GM12878 (cell line): ENCODE measurements around the gene OTOA.
"Not testable (repeated sequence)": the region's sequence is repeated elsewhere in the genome, so short reads cannot be mapped to it uniquely, and the experiment has no call there.

Experiments
- CBX5 ChIP-seq: sonication (generic); IDR thresholded peaks from 2 replicates; pipeline ENCODE4 v1.6.1; 2016; ENCODE audit warnings: low read depth, moderate library complexity, mild to moderate bottlenecking, inconsistent platforms
- CHD2 ChIP-seq: IDR thresholded peaks from 2 replicates; pipeline ENCODE4 v1.6.1; 2011; ENCODE audit warnings: low read depth, low read length, improper control_type of control experiment, borderline replicate concordance
- KLF5 ChIP-seq: fragments of 450-650 bp; IDR thresholded peaks from 2 replicates; pipeline ENCODE4 v1.6.1; 2014; ENCODE audit warnings: mild to moderate bottlenecking; ENCODE audit not compliant: partially characterized antibody
- PAX5 ChIP-seq: IDR thresholded peaks from 2 replicates; pipeline ENCODE4 v1.6.1; 2011; ENCODE audit warnings: low read depth, low read length, borderline replicate concordance
- SMC3 ChIP-seq: IDR thresholded peaks from 2 replicates; pipeline ENCODE4 v1.6.1; 2011; ENCODE audit warnings: low read length, improper control_type of control experiment, borderline replicate concordance
- TCF7 ChIP-seq: IDR thresholded peaks from 2 replicates; pipeline ENCODE4 v1.6.1; 2014; ENCODE audit warnings: antibody characterized with exemption, borderline replicate concordance
- ZNF24 ChIP-seq: fragments of 450-650 bp; IDR thresholded peaks from 2 replicates; pipeline ENCODE4 v1.6.1; 2017; ENCODE audit warnings: antibody characterized with exemption, mild to moderate bottlenecking
- ZZZ3 ChIP-seq: IDR thresholded peaks from 2 replicates; pipeline ENCODE4 v1.6.1; 2011; ENCODE audit warnings: low read depth; ENCODE audit not compliant: control insufficient read depth, insufficient read length

DNA sequence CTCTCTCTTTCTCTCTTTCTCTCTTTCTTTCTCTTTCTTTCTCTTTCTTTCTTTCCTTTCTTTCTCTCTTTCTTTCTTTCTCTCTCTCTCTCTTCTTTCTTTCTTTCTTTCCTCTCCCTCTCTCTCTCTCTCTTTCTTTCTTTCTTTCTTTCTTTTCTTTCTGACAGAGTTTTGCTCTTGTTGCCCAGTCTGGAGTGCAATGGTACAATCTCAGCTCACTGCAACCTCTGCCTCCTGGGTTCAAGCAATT is 50.5 kb downstream of the OTOA start:
- not testable (repeated sequence) for TF ChIP-seq CHD2, CBX5, SMC3, PAX5, KLF5, ZNF24, TCF7, ZZZ3
